OCI-LY1 (cell line): ENCODE results near the gene LRIF1.

ENCODE experiments used
- EZH2 ChIP-seq: fragments of 200-600 bp; sonication (generic), shearing (Covaris generic); IDR thresholded peaks from 2 replicates; pipeline ENCODE4 v1.8.0; 2017; ENCODE audit warnings: borderline replicate concordance, mixed run types, mild to moderate bottlenecking, antibody characterized with exemption, low read length, moderate library complexity, mixed read lengths
- TF ChIP-seq, protein P1 (sequence below): fragments of 200-600 bp; sonication (generic), shearing (Covaris generic); IDR thresholded peaks from 2 replicates; pipeline ENCODE4 v1.5.1; 2017; ENCODE audit warnings: mild to moderate bottlenecking, antibody characterized with exemption, low read length, moderate library complexity, mixed read lengths

DNA sequence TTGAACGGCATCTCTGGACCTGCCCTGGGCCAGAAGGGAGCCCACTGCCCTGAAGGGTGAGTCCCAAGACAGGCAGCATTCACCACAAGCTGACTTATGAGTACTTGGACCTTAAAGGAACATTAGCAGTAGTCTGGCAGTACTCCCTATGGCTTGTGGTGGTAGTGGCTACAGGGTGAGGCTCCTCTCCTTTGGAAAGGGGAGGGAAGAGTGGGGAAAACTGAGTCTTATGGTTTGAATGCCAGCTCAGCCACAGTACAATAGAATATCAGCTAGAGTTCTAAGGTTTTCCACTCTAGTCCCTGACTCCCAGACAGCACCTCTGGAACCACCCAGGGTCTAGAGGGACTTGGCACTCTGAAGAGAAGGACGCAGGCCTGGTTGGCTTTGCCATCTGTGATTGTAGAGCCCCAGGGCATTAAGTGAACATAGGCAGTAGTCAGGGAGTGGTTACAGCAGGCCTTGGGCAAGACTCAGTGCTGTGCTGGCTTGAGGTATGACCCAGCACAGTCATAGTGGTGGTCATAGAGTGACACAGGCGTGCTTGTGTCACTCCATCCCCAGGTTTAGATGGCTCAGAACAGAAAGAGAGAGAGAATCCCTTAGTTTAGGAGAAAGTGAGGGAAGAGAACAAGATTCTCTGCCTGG is 59.7 kb downstream of the LRIF1 start:
- TF ChIP-seq, protein P1, sequence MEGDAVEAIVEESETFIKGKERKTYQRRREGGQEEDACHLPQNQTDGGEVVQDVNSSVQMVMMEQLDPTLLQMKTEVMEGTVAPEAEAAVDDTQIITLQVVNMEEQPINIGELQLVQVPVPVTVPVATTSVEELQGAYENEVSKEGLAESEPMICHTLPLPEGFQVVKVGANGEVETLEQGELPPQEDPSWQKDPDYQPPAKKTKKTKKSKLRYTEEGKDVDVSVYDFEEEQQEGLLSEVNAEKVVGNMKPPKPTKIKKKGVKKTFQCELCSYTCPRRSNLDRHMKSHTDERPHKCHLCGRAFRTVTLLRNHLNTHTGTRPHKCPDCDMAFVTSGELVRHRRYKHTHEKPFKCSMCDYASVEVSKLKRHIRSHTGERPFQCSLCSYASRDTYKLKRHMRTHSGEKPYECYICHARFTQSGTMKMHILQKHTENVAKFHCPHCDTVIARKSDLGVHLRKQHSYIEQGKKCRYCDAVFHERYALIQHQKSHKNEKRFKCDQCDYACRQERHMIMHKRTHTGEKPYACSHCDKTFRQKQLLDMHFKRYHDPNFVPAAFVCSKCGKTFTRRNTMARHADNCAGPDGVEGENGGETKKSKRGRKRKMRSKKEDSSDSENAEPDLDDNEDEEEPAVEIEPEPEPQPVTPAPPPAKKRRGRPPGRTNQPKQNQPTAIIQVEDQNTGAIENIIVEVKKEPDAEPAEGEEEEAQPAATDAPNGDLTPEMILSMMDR: no peak
- TF ChIP-seq EZH2: no peak
